Stimulated activated CD8-positive, alpha-beta memory T cell treated with anti-CD3 and anti-CD28 coated beads, Interleukin-7, amount 100 ng/mL, for 1 hour (primary cell): Measurements from ENCODE around the gene ORM1.
"Not testable (repeated sequence)": the region's sequence is repeated elsewhere in the genome, so short reads cannot be mapped to it uniquely, and the experiment has no call there.

Experiments used
- DNase-seq, 2 donors: peaks; one replicate each; pipeline ENCODE4 v3.0.0-alpha.2; 2020; ENCODE audit warnings: low read depth in 2 of 2

Gene ORM1

GRCh38 chr9:114323849-114324248 lies 951 bp downstream of the ORM1 start:
- DNase-seq, result not testable (repeated sequence)

DNA sequence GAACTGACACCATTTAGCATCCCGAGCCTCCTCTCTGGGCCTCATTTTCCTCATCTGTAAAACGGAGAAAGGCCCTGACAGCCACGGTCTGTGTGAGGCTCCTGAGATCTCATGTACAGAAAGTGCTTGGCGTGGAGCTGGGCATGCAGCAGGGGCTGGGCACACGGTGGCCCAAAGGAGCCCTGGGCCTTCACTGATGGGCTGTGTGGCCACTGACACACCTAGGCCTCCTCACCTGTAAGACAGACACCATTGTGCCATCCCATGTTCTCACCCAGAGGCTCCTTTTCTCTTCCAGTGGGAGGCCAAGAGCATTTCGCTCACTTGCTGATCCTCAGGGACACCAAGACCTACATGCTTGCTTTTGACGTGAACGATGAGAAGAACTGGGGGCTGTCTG lies 1.6 kb downstream of the ORM1 start:
- no peak for DNase-seq

- DNase-seq, result not testable (repeated sequence)
These were observed 2.1 kb downstream of the ORM1 start for GRCh38 chr9:114324965-114325364.

- DNase-seq, result not testable (repeated sequence)
These were observed 2.9 kb downstream of the ORM1 start for GRCh38 chr9:114325684-114326254.

DNA sequence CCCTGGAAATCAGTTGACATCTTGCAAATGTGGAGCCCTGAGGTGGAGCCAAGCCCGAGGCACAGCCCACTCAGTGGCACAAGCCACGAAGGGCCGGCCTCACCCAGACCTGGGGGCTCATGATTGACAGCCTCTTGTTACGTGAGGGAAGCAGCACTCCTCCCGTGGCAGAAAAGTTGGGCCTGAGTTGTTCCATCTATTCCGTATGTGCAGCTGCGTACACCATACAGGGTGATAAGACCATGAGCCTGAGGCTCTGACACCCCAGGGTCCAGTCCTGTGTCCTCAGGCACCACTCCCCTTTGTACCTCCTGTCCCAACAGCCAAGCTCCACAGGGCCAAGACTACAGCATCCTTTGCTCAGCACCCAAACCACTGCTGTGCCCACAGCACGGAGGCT lies 4.9 kb downstream of the ORM1 start:
- DNase-seq, result no peak

- DNase-seq, result not testable (repeated sequence)
These were observed 5.5 kb downstream of the ORM1 start for GRCh38 chr9:114328357-114328820.

GRCh38 chr9:114328937-114329624 lies 6.2 kb downstream of the ORM1 start:
- DNase-seq, result not testable (repeated sequence)

DNA sequence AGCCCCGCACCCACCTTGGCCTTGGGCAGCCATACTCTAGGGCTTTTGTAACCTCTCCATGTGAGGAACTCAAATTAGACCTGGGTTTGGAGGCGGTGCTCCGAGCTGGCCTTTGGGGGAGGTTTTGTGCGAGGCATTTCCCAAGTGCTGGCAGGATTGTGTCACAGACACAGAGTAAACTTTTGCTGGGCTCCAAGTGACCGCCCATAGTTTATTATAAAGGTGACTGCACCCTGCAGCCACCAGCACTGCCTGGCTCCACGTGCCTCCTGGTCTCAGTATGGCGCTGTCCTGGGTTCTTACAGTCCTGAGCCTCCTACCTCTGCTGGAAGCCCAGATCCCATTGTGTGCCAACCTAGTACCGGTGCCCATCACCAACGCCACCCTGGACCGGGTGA lies 6.7 kb downstream of the ORM1 start, which contains the start of gene ORM2:
Gene ORM2, plus strand, starts transcription at position 245 of the 398 bp plus-strand sequence. Its CDS starts 36 bp downstream, at position 281.
- not testable (repeated sequence) for DNase-seq

- DNase-seq, result no peak
These were observed 7.7 kb downstream of the ORM1 start for GRCh38 chr9:114330636-114331035.

DNA sequence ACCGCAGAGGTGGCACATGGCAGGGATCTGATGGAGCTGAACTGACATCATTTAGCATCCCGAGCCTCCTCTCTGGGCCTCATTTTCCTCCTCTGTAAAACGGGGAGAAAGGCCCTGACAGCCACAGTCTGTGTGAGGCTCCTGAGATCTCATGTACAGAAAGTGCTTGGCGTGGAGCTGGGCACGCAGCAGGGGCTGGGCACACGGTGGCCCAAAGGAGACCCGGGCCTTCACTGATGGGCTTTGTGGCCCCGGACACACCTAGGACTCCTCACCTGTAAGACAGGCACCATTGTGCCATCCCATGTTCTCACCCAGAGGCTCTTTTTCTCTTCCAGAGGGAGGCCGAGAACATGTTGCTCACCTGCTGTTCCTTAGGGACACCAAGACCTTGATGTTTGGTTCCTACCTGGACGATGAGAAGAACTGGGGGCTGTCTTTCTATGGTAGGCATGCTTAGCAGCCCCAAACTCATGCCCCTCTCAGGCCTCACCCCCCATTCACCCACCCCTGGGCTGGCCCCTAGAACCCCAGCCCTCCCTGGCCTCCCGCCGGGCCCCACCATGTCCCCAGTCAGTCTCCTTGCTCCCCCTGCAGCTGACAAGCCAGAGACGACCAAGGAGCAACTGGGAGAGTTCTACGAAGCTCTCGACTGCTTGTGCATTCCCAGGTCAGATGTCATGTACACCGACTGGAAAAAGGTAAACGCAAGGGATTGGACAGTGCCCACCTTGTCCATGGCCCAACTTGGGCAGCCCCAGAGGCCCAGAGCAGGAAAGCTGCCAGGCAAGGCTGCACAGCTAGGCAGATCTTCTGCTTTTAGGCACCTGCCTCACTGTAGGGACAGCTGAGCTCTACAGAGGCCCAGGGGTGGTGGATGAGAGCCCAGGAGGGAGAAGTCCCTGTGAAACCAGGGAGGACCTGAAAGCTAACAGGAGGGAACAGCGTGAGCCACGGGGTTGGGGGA lies 8.6 kb downstream of the ORM1 start:
- not testable (repeated sequence) for DNase-seq

GRCh38 chr9:114332474-114333040 lies 9.7 kb downstream of the ORM1 start:
- DNase-seq, result not testable (repeated sequence)

DNA sequence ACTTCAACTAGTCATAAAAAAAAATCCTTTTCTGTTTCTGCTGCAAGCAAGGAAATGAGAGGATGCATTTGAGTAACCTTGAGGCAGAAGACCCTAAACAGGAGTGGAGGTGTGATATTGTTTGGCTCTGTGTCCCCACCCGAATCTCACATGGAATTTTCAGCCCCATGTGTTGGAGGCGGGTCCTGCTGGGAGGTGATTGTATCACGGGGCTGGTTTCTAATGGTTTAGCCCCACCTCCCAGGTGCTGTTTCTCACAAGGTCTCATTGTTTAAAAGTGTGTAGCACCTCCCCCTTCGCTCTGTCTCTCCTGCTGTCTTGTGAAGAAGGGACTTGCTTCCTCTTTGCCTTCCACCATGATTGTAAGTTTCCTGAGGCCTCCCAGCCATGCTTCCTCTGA lies 10.8 kb downstream of the ORM1 start:
- DNase-seq, result not testable (repeated sequence)

DNA sequence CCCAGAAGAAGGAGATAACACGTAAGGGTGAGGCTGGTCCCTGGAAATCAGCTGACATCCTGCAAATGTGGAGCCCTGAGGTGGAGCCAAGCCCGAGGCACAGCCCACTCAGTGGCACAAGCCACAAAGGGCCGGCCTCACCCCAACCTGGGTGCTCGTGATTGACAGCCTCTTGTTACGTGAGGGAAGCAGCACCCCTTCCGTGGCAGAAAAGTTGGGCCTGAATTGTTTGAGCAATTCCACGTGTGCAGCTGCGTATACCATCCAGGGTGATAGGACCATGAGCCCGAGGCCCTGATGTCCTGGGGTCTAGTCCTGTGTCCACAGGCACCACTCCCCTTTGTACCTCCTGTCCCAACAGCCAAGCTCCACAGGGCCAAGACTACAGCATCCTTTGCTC lies 11.6 kb downstream of the ORM1 start:
- DNase-seq, result no peak

DNA sequence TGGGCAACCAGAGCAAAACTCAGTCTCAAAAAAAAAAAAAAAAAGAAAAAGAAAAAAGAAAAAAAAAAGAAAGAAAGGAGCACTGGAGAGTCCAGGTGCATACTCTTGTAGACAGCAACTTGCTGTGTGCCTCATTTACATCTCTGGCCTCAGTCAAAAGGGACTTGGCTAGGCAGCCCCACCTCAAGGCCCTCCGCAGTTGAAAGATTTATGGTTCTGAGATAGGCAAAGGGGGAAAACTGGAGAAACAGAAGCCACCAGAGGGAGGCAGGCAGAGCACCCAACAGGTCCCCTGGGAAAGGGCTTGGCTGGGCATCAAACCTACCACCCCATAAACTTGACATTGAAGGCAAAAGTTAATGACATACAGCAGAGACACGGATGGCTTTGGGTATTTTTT lies 12.8 kb downstream of the ORM1 start:
- no peak for DNase-seq

- DNase-seq, result no peak
These were observed 13.3 kb downstream of the ORM1 start for GRCh38 chr9:114336157-114336556.

GRCh38 chr9:114336699-114337395 lies 13.9 kb downstream of the ORM1 start:
- no peak for DNase-seq

DNA sequence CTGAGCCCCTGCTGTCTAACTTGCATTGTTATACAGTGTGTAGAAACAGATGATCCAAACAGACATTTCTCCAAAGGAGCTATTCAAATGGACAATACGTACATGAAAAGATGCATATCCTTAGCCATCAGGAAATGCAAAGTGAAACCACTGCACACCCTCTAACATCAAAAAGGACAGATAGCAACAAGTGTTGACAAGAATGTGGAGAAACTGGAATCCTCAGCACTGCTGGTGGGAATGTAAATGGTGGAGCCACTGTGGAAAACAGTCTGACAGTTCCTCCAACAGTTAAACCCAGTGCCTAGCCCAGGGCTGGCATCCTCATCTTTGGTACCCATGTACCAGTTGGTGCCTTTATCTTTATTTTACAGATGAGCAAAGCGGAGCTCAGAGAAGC lies 15.3 kb downstream of the ORM1 start:
- DNase-seq, result no peak

GRCh38 chr9:114339130-114339908 lies 16.4 kb downstream of the ORM1 start:
- DNase-seq, result peak; percentile 16 to 30

- no peak for DNase-seq
These were observed 18.4 kb downstream of the ORM1 start for GRCh38 chr9:114341152-114341830.

DNA sequence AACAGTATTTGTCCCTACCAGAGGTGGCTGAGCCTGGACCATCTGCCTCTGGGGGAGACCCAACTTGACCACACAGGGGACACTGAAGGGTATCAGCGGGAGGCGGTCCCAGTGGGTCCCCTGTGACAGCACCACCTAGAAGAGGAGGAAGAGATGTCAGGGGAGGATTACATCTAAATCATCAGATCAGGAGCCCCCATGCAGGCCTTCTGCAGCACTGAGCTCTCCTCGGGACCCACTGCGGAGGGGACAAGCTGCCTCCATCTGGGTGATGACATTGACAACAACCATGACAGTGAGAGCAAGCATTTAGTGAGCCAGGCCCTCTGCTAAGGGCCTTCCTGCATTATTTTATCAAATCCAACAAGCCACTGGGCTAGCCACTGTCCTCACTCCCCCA lies 19.1 kb downstream of the ORM1 start:
- DNase-seq, result no peak
